Astrocyte (in vitro differentiated cells and primary cell): ENCODE measurements around the gene SGK1.

ENCODE experiments used
- CTCF ChIP-seq: IDR thresholded peaks from 2 replicates; pipeline ENCODE4 v1.5.1; 2011; ENCODE audit warnings: low read depth, mild to moderate bottlenecking, inconsistent platforms, low read length, moderate library complexity; ENCODE audit not compliant: insufficient read depth
- EZH2 ChIP-seq: IDR thresholded peaks from 2 replicates; pipeline ENCODE4 v1.6.1; 2012; ENCODE audit warnings: mild to moderate bottlenecking, low read length, inconsistent platforms; ENCODE audit not compliant: insufficient read depth

GRCh38 chr6:134195985-134196384, 121.9 kb downstream of the SGK1 start:
- TF ChIP-seq CTCF (no peak), EZH2 (no peak)
